Neutrophil (primary cell): ENCODE results near the gene FGFR4.

ENCODE experiments used
- H3K27ac ChIP-seq: fragments of 200-600 bp; sonication (generic); 2 replicates; pipeline ENCODE4 v1.5.1; 2016; ENCODE audit warnings: mild to moderate bottlenecking, moderate library complexity
- H3K27me3 ChIP-seq: fragments of 200-600 bp; sonication (generic); 2 replicates; pipeline ENCODE4 v1.6.0; 2016; ENCODE audit warnings: mild to moderate bottlenecking
- H3K36me3 ChIP-seq: fragments of 200-600 bp; sonication (generic); 2 replicates; pipeline ENCODE4 v1.5.1; 2017
- H3K4me1 ChIP-seq, 2 experiments: fragments of 200-600 bp in 1 of 2; sonication (generic) in 1 of 2; 1 replicate in 1 of 2; 2 replicates in 1 of 2; pipeline versions ENCODE4 v1.5.1 to v1.6.1; 2013 to 2016; ENCODE audit warnings: low read depth in 1 of 2, low read length in 1 of 2, mild to moderate bottlenecking in 1 of 2, moderate library complexity in 1 of 2; ENCODE audit not compliant: control insufficient read depth in 1 of 2, insufficient read depth in 1 of 2
- H3K4me3 ChIP-seq, 2 experiments: fragments of 200-600 bp in 1 of 2; sonication (generic) in 1 of 2; 1 replicate in 1 of 2; 2 replicates in 1 of 2; pipeline ENCODE4 v1.5.1; 2013 to 2016; ENCODE audit warnings: low read depth in 1 of 2, low read length in 1 of 2, mild to moderate bottlenecking in 1 of 2, moderate library complexity in 1 of 2
- H3K9me3 ChIP-seq: fragments of 200-600 bp; sonication (generic); 2 replicates; pipeline ENCODE4 v1.5.1; 2016
- TF ChIP-seq, protein P1 (sequence below): fragments of 200-600 bp; sonication (generic); IDR thresholded peaks from 2 replicates; pipeline ENCODE4 v1.5.1; 2016; ENCODE audit warnings: antibody characterized with exemption

Gene FGFR4

DNA sequence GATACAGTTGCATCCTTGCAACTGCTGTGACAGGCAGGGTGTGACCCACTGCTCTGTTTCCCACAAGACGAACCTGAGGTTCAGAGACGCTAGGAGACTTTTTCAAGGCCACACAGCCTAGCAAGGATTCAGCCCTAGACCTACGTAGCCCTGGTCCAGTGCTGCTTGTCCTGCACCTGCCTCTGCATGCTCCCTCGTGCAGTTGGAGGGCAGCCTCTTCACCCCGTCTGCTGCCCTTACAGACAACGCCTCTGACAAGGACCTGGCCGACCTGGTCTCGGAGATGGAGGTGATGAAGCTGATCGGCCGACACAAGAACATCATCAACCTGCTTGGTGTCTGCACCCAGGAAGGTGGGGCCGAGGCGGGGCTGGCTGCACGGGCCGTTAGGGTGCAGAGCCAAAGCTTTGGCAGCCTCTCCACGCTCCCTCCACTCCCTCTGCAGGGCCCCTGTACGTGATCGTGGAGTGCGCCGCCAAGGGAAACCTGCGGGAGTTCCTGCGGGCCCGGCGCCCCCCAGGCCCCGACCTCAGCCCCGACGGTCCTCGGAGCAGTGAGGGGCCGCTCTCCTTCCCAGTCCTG lies 8.5 kb downstream of the FGFR4 start:
- Histone ChIP-seq H3K4me1 (peaks cover 7 to 8% of the 10 kb centered on the region in 2 experiments), H3K27ac (no peak overlapping the region), H3K4me3 (no peak overlapping the region), H3K27me3 (peaks cover 11% of the 10 kb centered on the region), H3K36me3 (no peaks in the 10 kb centered on the region), H3K9me3 (no peaks in the 10 kb centered on the region)
- TF ChIP-seq, protein P1, sequence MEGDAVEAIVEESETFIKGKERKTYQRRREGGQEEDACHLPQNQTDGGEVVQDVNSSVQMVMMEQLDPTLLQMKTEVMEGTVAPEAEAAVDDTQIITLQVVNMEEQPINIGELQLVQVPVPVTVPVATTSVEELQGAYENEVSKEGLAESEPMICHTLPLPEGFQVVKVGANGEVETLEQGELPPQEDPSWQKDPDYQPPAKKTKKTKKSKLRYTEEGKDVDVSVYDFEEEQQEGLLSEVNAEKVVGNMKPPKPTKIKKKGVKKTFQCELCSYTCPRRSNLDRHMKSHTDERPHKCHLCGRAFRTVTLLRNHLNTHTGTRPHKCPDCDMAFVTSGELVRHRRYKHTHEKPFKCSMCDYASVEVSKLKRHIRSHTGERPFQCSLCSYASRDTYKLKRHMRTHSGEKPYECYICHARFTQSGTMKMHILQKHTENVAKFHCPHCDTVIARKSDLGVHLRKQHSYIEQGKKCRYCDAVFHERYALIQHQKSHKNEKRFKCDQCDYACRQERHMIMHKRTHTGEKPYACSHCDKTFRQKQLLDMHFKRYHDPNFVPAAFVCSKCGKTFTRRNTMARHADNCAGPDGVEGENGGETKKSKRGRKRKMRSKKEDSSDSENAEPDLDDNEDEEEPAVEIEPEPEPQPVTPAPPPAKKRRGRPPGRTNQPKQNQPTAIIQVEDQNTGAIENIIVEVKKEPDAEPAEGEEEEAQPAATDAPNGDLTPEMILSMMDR = no peak

DNA sequence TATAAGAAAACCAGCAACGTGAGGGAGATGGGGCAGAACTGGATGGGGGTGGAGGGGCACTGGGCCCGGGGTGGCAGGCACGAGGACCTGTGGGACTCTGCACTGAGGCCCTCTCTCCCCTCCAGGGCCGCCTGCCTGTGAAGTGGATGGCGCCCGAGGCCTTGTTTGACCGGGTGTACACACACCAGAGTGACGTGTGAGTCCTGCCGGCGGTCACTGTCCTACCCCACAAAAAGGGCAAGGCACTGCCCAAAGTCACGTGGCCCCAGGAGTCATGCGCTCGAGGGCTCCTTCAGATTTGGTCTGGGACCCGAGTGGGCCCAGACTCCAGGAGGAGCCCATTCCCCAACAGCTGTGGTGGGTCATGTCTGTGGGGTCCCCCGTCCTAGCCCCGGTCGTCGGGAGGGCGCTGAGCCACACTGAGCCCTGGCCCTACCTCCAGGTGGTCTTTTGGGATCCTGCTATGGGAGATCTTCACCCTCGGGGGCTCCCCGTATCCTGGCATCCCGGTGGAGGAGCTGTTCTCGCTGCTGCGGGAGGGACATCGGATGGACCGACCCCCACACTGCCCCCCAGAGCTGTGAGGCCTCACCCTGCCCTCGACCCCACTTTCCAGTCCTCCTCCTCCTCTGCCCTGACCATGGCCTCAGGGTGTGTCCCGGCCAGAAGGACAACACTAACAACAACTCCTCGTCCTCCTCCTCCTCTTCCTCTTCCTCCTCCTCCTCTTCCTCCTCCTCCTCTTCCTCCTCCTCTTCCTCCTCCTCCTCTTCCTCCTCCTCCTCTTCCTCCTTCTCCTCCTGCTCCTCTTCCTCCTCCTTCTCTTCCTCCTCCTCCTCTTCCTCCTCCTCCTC lies 9.7 kb downstream of the FGFR4 start:
- no peaks in the 10 kb centered on the region for H3K9me3 ChIP-seq
- H3K27ac ChIP-seq = no peak overlapping the region
- peaks cover 7 to 8% of the 10 kb centered on the region in 2 experiments for H3K4me1 ChIP-seq
- H3K4me3 ChIP-seq = no peak overlapping the region
- H3K36me3 ChIP-seq = no peaks in the 10 kb centered on the region
- TF ChIP-seq, protein P1 = no peak
- H3K27me3 ChIP-seq = peaks cover 6% of the 10 kb centered on the region

DNA sequence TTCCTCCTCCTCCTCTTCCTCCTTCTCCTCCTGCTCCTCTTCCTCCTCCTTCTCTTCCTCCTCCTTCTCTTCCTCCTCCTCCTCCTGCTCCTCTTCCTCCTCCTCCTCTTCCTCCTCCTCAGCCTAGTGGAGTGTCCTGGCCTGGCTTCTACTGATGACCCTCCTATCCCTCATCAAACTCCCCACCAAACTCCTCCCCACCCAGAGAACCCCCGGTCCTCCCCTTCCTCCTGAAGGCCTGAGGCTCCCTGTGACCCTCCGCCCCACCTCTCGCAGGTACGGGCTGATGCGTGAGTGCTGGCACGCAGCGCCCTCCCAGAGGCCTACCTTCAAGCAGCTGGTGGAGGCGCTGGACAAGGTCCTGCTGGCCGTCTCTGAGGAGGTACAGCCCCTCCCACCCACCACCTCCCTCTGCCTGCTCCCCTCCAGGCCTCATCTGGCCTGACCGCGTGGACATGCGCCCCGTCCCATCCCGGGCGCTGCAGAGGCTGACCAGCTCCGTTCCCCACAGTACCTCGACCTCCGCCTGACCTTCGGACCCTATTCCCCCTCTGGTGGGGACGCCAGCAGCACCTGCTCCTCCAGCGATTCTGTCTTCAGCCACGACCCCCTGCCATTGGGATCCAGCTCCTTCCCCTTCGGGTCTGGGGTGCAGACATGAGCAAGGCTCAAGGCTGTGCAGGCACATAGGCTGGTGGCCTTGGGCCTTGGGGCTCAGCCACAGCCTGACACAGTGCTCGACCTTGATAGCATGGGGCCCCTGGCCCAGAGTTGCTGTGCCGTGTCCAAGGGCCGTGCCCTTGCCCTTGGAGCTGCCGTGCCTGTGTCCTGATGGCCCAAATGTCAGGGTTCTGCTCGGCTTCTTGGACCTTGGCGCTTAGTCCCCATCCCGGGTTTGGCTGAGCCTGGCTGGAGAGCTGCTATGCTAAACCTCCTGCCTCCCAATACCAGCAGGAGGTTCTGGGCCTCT lies 10.6 kb downstream of the FGFR4 start:
- Histone ChIP-seq H3K4me3 (no peak overlapping the region), H3K4me1 (peaks cover 7 to 8% of the 10 kb centered on the region in 2 experiments), H3K36me3 (no peaks in the 10 kb centered on the region), H3K27me3 (peaks cover 6% of the 10 kb centered on the region), H3K9me3 (no peaks in the 10 kb centered on the region), H3K27ac (no peak overlapping the region)
- TF ChIP-seq, protein P1 = no peak

DNA sequence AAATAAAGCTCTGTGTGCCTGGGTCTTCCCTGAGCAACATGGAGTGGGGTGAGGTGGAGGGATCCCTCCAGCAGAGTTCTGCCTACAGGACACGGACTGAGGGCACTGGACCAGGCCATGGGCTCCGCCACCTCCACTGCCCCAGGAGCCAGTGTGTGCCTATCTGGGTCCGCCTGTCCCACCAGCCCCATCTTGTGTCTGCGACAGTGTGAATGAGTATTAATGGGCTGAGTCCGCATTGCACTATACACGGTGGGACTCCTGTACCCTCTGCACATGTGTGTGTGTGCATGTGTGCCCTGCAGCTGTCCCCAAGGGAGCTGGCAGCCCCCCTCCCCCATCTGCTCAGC lies 11.4 kb downstream of the FGFR4 start:
- no peaks in the 10 kb centered on the region for H3K36me3 ChIP-seq
- H3K27me3 ChIP-seq = peaks cover 6% of the 10 kb centered on the region
- no peaks in the 10 kb centered on the region for H3K9me3 ChIP-seq
- H3K4me3 ChIP-seq = no peak overlapping the region
- H3K4me1 ChIP-seq = peaks cover 7 to 8% of the 10 kb centered on the region in 2 experiments
- H3K27ac ChIP-seq = no peak overlapping the region
- TF ChIP-seq, protein P1 = no peak

DNA sequence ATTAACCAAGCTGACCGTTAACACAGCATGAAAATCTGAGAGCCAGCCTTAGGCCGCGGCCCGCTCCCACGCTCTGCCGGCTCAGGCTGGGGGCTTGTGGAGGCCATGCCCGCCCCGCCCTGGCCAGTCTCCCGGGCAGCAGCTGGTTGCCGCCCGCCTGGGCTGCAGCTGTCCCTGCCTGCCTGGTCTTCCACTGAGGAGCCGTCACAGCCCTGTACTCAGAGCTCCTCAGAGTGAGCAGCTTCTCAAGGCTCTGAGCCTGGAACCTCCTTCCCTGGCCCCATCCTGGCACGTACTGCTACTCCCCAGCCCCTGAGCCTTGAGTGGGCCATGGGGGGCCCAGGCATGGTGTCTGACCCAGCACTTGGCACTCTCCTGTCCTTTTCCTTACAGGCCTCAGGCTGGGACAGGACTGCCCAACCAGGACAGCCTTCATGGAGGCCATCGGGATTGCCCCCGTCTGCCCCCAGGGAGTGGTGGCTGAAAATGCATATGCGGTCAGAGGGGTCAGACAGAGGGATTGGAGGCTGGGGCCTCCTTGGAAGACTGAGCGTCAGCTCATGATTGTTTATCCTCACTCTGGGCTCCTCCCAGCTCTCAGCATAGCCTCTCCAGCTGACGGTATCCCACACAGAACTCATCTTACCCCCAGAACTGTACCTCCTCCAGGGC lies 11.9 kb downstream of the FGFR4 start:
- Histone ChIP-seq H3K9me3 (no peaks in the 10 kb centered on the region), H3K27ac (no peak overlapping the region), H3K4me1 (peaks cover 7 to 8% of the 10 kb centered on the region in 2 experiments), H3K27me3 (peaks cover 7% of the 10 kb centered on the region), H3K36me3 (no peaks in the 10 kb centered on the region), H3K4me3 (no peak overlapping the region)
- TF ChIP-seq, protein P1 = no peak
